GM04504 (cell line): ENCODE measurements around the gene C1QL2.

Experiments
- DNase-seq: peaks from one replicate; pipeline ENCODE4 v3.0.0-alpha.2; 2012; ENCODE audit warnings: low read depth

Gene C1QL2

DNA sequence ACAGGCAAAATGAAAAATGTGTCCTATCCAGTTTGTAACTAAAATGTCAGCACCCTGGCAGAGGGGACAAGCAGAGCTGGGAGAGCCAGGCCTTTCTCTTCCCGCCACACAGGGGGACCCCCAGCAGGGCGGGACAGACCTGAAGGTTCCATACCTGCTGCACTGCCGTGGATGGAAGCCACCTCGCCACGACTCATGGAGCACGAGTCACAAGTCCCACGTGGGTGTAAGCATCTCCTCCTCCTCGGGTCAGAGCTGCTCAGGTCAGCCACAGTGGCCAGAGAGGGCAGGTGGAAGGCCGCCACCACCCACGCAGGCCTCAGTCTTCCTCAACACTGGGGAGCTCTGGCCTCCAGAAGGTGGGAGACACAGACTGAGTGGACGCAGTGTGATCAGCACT is 21.0 kb downstream of the C1QL2 start:
- no peak for DNase-seq

GRCh38 chr2:119136872-119137271 is 21.7 kb downstream of the C1QL2 start:
- no peak for DNase-seq

DNA sequence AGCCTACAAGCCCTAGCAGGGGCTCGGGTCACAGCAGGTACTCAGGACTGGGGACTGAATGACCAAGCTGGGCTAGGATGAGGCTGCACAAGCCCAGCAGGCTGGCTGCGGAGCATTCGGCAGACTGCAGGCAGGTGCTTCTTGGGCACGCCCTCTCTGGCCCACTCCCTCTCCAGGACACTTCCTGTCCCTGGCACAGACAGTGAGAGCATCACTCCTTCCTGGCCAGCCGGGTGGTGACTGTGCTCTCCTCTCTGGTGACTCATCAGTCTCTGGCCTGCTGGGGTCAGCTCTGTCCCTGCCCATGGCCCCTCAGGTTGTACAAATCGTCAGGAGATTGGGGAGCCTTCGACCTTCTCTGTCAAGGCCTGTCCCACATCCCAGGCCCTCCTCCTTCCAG is 22.5 kb downstream of the C1QL2 start:
- no peak for DNase-seq

DNA sequence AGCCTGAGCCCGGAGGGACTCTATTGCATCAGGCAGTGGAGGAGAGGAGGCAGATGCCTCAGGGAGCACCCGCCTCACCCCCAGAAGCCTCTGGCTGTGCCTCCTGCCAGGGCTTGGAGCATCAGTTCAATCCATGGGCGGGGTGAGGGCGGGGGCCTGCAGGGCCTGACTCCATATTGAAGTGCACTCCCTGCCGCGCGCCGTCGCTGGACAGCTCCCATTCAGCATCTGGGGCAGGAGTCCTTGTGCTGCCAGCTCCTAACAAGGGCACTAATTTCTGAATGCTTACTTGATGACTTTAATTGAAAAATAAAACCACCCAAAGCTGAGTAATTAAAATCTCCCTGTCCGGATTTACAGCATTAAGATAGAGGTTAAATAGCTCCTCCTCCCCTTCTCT is 23.8 kb downstream of the C1QL2 start:
- DNase-seq: no peak

GRCh38 chr2:119126650-119127049 is 31.9 kb downstream of the C1QL2 start:
- DNase-seq: no peak

DNA sequence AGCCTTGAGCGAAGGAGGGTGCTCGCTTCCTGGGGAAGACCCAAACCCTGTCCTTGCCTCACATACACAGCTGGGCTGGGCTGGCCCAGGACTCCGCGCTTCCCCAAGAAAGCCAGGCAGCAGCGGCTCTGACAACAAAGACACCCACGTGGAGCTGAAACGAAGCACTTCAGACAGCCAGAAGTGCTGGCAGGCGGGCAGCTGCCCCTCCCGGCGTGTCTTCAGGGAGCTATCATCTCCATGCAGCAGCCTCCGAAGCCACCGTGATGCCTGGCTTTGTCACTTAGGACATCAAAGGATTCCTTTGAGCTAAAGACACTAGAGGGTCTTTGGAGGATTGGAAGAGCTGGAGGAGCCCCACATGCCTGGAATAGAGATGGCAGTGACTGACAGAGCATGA is 35.2 kb downstream of the C1QL2 start:
- no peak for DNase-seq

DNA sequence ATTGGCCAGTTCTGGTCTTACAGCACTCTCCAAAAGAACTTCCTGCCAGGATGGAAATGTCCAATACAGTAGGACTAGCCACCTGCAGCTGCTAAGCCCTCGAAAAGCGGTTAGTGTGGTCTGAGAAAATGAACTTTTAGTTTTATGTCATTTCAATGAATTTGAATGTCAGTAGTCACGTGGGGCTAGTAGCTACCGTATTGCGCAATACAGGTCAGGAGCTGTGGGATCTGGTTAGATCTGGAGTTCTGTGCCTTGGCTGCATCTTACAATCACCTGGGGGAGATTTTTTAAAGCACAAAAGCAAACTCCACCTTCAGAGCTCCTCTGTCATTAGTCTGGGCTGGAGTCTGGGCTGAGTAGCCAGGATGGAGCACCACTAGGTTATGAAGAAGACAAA is 35.9 kb downstream of the C1QL2 start:
- no peak for DNase-seq

GRCh38 chr2:119119999-119120756 is 38.4 kb downstream of the C1QL2 start:
- DNase-seq: no peak

- no peak for DNase-seq
Measured at GRCh38 chr2:119119076-119119785, 39.3 kb downstream of the C1QL2 start.

GRCh38 chr2:119117891-119118882 is 40.4 kb downstream of the C1QL2 start:
- no peak for DNase-seq

GRCh38 chr2:119117408-119117807 is 41.1 kb downstream of the C1QL2 start:
- DNase-seq: no peak

DNA sequence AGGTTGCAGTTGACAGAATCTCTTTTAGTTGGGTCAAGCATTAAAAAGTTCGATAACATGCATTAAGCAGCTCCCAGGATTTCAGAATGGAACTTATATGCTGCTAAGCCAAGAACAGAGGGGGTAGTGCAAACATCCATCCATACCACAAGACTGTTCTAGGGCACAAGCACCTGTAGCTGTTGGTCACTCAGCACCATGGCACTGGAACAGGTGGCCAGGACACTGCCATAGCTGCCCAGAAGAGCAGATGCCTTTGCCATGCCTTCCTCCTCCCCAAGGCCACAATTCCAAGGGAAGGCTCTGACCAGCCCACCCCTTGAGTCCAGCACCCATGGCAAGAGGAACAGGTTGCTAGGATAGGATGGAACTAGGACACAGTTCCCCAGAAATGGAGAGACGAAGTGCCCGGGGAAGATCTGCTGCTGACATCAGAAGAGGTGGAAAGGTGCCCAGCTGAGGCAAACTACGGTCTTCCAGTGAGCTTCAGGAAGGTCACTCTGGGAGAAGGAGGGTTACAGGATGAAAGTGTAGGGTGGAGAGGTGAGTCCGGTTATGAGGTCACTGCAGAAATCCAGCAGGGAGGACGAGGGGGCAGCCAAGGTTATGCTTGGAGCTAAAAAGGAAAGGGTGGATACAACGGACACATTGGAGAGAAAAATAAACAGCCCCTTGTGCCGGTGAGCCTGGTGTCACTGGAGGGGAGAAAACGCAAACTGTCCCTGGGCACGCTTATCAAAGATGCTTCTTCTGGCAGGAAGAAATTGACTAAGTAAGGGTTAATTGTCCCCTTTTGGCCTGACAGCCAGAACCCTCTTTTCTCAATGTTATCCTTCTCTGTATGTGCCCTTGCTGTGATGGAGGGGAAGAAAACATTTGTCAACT is 41.9 kb downstream of the C1QL2 start:
- DNase-seq: no peak

DNA sequence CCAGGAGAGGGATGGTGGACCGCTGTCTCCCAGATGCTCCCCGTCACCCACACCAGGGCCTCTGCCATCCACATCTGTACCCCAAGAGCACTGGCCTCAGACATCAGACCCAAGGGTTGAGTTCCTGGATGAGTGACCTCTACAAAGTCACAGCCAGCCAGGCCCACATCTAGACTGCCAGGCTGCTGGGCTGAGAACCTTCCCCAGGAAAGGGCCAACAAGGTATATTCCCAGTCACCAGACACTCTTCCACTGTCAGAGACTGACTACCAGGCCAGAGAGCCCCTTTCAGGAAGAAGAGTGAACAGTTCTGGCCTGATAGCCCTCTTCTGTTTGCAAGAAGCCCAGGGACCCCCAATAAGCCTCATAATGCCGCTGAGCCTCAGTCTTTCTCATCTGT is 44.3 kb downstream of the C1QL2 start:
- no peak for DNase-seq

DNA sequence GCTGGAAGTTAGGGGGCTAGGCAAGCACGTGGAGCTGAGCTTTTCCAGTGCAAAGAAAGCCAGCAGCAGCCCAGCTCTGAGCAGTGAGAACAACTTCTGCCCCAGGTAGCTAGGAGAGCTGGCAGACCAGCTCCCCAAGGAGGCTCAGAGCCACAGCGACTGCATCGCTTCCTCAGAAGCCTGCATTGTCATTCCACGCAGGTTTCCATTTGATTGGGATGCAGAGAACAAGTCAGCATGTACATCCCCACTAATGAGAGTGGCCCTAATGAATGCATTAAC is 45.1 kb downstream of the C1QL2 start:
- DNase-seq: no peak

DNA sequence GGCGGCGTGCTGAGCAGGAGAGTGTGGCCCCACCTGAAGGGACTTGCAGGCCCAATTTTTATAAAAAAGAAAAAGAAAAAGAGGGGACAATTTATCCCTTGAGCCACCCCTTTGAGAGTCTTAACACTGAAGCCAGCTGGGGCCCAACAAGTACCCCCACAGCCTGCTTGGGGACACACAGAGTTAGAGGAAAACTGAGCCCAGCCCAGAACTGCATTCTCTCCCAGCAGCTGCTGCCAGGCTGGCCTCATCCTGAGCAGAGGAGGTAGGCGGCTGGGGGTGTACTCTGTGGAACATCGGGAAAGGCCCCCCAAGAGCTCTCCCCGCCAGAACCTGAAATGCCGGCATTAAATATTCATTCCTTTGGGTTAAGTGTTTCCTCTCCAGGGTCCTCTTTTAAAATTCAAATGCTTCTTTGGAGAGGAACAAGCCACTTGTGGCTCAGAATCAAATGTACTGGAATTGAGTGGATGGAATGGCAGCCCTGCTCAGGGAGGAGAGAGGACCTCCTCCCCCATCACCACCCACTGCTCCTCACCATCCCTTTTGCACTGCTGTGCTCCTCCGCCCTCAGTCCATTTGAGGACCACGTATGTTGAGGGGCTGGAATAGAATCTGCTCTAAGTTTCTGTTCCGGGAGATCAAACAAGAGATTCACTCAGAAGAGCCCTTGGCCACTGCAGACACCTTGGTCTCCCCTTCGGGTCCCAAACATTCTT is 45.6 kb downstream of the C1QL2 start:
- no peak for DNase-seq

GRCh38 chr2:119112230-119112629 is 46.3 kb downstream of the C1QL2 start:
- no peak for DNase-seq

- DNase-seq: no peak
Measured at GRCh38 chr2:119111115-119111975, 47.2 kb downstream of the C1QL2 start.

GRCh38 chr2:119109866-119110265 is 48.7 kb downstream of the C1QL2 start:
- no peak for DNase-seq

- DNase-seq: no peak
Measured at GRCh38 chr2:119108186-119108585, 50.4 kb downstream of the C1QL2 start.

DNA sequence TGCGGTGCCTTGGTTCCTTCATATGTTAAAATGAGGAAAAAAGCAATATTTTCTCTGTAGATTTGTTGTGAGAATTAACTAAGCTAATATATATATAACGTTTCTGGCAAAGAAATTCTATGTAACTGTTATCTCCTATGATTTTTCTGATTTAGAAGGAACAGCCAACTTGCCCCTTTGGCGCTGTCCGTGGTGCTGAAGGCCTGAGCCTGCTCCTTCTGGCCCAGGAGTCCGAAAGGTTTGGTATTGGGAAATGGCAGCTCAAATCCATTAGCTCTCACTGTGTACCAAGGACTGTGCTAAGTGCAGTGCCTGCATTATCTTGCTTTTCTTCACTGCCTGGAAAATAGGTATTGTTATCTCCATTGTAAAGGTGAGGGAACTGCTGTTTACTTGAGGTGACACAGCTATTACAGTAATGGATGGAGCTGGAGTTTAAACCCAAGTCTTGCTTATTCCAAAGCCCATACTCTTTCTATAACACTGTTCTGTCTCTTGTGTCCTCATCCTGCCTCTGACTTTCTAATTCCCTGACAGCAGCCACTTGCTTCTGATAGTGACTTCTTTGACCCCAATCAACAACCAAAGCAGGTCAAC is 52.2 kb downstream of the C1QL2 start:
- DNase-seq: peak; percentile 6
